ENCODE data around the gene PTPN22.

GRCh38 chr1:113868387-113869083 lies 3.0 kb downstream of the PTPN22 start:
- TF ChIP-seq, protein P1, sequence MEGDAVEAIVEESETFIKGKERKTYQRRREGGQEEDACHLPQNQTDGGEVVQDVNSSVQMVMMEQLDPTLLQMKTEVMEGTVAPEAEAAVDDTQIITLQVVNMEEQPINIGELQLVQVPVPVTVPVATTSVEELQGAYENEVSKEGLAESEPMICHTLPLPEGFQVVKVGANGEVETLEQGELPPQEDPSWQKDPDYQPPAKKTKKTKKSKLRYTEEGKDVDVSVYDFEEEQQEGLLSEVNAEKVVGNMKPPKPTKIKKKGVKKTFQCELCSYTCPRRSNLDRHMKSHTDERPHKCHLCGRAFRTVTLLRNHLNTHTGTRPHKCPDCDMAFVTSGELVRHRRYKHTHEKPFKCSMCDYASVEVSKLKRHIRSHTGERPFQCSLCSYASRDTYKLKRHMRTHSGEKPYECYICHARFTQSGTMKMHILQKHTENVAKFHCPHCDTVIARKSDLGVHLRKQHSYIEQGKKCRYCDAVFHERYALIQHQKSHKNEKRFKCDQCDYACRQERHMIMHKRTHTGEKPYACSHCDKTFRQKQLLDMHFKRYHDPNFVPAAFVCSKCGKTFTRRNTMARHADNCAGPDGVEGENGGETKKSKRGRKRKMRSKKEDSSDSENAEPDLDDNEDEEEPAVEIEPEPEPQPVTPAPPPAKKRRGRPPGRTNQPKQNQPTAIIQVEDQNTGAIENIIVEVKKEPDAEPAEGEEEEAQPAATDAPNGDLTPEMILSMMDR (IDR thresholded peaks at IDR 0.05), result no peak
- TF ChIP-seq POLR2A (IDR thresholded peaks at IDR 0.05), result no peak
